ENCODE measurements around the gene CD164. TPM values are rescaled to one million over a fixed set of nuclear protein-coding genes. Genes with fewer than 3 reads are reported as not detected.
A peak's percentile ranks its signal among the peaks of the same experiment; 100 is the strongest.

Gene CD164
- total RNA-seq, 2 experiments from 2014 or later, result 236 to 249 TPM

DNA sequence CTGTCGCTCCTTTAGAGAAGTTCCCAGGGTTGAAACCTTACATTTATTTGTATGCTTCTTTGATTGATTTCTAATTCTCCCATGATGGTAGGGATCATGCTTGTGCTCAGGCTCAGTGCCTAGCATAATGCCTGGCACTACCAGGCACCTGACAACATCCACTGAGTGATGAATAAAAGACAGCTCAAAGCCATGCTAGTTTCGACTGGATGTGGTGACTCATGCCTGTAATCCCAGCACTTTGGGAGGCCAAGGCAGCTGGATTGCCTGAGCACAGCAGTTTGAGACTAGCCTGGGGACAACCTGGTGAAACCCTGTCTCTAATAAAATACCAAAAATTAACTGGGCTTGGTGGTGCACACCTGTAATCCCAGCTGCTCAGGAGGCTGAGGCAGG is 11.6 kb upstream of the CD164 start:
- no peaks in the 10 kb centered on the region for H3K36me3 Mint-ChIP-seq (ENCODE audit: low read depth)
- no peak overlapping the region for H3K27ac Mint-ChIP-seq
- DNase-seq (no peak), ATAC-seq (no peak)
- CTCF ChIA-PET, result interaction anchor here (5.7 kb wide), 1 partner anchor 10 kb away, joined by 39 read pairs; the partner anchor contains the start of gene CD164
- H3K4me1 Mint-ChIP-seq (ENCODE audit: low read depth), result peaks cover 9% of the 10 kb centered on the region
- no peak overlapping the region for H3K4me3 Mint-ChIP-seq
- POLR2A ChIA-PET, result interaction anchor here (3.2 kb wide), 1 partner anchor 11 kb away, joined by 15 read pairs; the partner anchor contains the start of gene CD164
- no peaks in the 10 kb centered on the region for H3K9me3 Mint-ChIP-seq (ENCODE audit: insufficient read depth)
- H3K27me3 Mint-ChIP-seq (ENCODE audit: low read depth), result no peaks in the 10 kb centered on the region

DNA sequence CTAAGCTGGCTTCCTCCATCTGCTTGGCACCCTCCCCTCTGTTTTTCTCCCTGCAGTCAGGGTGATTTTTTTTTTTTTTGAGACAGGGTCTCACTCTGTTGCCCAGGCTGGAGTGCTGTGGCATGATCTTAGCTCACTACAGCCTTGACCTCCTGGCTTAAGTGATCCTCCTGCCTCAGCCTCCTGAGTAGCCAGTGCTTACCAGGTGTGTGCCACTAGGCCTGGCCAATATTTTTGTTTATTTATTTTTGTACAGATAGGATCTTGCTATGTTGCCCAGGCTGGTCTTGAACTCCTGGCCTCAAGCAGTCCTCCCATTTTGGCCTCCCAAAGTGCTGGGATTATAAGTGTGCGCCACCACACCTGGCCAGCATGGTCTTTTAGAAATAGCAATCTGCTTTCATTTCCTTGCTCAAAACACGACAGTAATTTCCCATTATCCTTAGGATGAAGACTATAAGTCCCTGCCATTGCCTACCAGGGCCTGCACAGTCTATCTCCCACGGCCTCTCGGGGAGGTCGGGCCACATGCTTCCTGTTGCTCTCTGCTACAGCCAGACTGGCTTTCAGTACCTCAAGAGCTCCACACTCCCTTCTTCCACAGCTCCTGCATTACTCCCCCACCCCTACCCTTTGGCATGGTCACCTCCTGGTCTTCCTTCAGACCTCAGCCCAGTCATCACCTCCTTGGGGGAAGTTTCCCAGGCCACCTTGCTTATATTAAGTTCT is 11.1 kb upstream of the CD164 start:
- DNase-seq (no peak), ATAC-seq (no peak)
- Mint-ChIP-seq H3K4me3 (no peak overlapping the region), H3K4me1 (ENCODE audit: low read depth) (peaks cover 9% of the 10 kb centered on the region), H3K36me3 (ENCODE audit: low read depth) (no peaks in the 10 kb centered on the region), H3K27me3 (ENCODE audit: low read depth) (no peaks in the 10 kb centered on the region), H3K9me3 (ENCODE audit: insufficient read depth) (no peaks in the 10 kb centered on the region), H3K27ac (no peak overlapping the region)
- ChIA-PET CTCF (interaction anchor here (4.3 to 5.7 kb wide), 2 partner anchors 9 to 205 kb away, joined by 17 to 39 read pairs; partner anchors contain the start of gene CD164), POLR2A (interaction anchor here (3.2 kb wide), 1 partner anchor 10 kb away, joined by 15 read pairs; the partner anchor contains the start of gene CD164)

DNA sequence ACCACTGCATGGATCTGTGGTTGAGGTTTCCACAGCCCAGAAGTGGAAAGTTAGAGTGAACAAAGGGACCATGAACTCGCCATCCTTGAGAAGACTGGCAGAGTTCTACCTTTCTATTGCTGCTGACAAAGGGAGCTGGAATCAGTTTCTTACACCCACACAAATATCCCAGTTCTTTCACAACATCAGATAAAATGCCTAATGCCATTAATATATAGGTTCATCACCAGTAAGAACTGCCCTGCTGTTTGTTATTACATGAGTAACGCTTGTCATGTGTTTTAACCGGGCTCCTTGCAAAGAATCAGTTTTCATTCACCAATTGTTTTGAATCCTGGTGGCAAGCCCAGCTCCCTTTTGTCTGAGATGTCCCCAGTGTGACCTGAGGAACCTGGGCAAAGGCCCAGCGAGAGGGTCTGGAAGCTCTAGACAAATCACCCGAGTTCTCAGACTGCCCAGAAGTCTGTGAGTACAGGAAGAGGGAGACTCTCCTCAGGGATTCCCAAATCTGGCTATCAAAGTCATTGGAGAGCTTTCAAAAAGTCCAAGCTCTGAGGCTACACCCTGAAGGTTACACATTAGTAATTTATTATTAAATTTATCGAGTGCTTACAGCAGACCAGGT is 7.5 kb upstream of the CD164 start:
- ATAC-seq, result no peak
- H3K9me3 Mint-ChIP-seq (ENCODE audit: insufficient read depth), result no peaks in the 10 kb centered on the region
- H3K4me3 Mint-ChIP-seq, result no peak overlapping the region
- ChIA-PET POLR2A (no interaction called here), CTCF (interaction anchor here (0.9 to 4.3 kb wide), 2 partner anchors 16 to 202 kb away, joined by 4 to 17 read pairs; no protein-coding TSS in a partner anchor)
- no peaks in the 10 kb centered on the region for H3K36me3 Mint-ChIP-seq (ENCODE audit: low read depth)
- no peak for DNase-seq
- H3K4me1 Mint-ChIP-seq (ENCODE audit: low read depth), result peaks cover 11% of the 10 kb centered on the region
- no peak overlapping the region for H3K27ac Mint-ChIP-seq
- H3K27me3 Mint-ChIP-seq (ENCODE audit: low read depth), result peaks cover 5% of the 10 kb centered on the region

DNA sequence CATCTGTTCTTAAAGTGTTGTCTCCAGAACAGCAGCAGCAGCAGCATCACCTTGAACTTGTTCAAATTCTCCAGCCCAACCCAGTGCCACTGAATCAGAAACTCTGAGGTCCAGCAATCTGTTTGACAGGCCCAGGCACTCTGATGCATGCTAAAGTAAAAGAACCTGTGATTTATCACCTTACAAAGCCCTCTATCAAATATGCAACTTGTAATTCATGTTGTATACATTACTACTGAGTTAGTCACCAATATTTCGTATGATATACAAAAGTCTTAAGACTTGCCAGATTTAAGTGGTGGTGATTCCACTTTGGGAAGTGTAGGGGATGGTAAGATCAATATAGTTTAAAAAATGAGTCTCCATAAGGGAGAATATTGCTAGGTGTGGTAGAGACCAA is 6.0 kb upstream of the CD164 start:
- ChIA-PET POLR2A (no interaction called here), CTCF (no interaction called here)
- Mint-ChIP-seq H3K27me3 (ENCODE audit: low read depth) (peaks cover 5% of the 10 kb centered on the region), H3K9me3 (ENCODE audit: insufficient read depth) (no peaks in the 10 kb centered on the region), H3K36me3 (ENCODE audit: low read depth) (no peaks in the 10 kb centered on the region), H3K4me3 (no peak overlapping the region), H3K4me1 (ENCODE audit: low read depth) (peaks cover 17% of the 10 kb centered on the region), H3K27ac (no peak overlapping the region)
- DNase-seq, result no peak
- no peak for ATAC-seq

GRCh38 chr6:109383438-109383940 is 1.2 kb upstream of the CD164 start:
- CTCF ChIA-PET, result interaction anchor here (0.6 to 5.3 kb wide), 48 partner anchors 8 to 842 kb away, joined by 3 to 111 read pairs (median 5); partner anchors contain the start of genes CDC40, CEP57L1, PPIL6 and SESN1
- ATAC-seq (no peak), DNase-seq (no peak)
- peak overlapping the region; percentile 100 for H3K27ac Mint-ChIP-seq
- peak overlapping the region; percentile 94 for H3K4me3 Mint-ChIP-seq
- H3K36me3 Mint-ChIP-seq (ENCODE audit: low read depth), result peaks cover 27% of the 10 kb centered on the region
- peaks cover 23% of the 10 kb centered on the region for H3K4me1 Mint-ChIP-seq (ENCODE audit: low read depth)
- peaks cover 5% of the 10 kb centered on the region for H3K27me3 Mint-ChIP-seq (ENCODE audit: low read depth)
- POLR2A ChIA-PET, result interaction anchor here (0.8 to 4.5 kb wide), 16 partner anchors 9 to 289 kb away, joined by 3 to 99 read pairs (median 16); partner anchors contain the start of genes CEP57L1, MICAL1, PPIL6 and SESN1
- no peaks in the 10 kb centered on the region for H3K9me3 Mint-ChIP-seq (ENCODE audit: insufficient read depth)

- H3K27ac Mint-ChIP-seq, result peak overlapping the region; percentile 100
- peaks cover 34% of the 10 kb centered on the region for H3K36me3 Mint-ChIP-seq (ENCODE audit: low read depth)
- peaks cover 30% of the 10 kb centered on the region for H3K4me1 Mint-ChIP-seq (ENCODE audit: low read depth)
- POLR2A ChIA-PET, result interaction anchor here (0.6 to 4.5 kb wide), 32 partner anchors 10 to 1491 kb away, joined by 3 to 99 read pairs (median 5); partner anchors contain the start of genes AMD1, CEP57L1, MICAL1 and PPIL6
- H3K27me3 Mint-ChIP-seq (ENCODE audit: low read depth), result peaks cover 5% of the 10 kb centered on the region
- H3K4me3 Mint-ChIP-seq, result peak overlapping the region; percentile 94
- CTCF ChIA-PET, result interaction anchor here (0.6 to 5.3 kb wide), 52 partner anchors 9 to 657 kb away, joined by 3 to 111 read pairs (median 5); partner anchors contain the start of genes CEP57L1, MICAL1, PPIL6 and SESN1
- DNase-seq, result peak; percentile 95
- no peaks in the 10 kb centered on the region for H3K9me3 Mint-ChIP-seq (ENCODE audit: insufficient read depth)
- peak; percentile 72 for ATAC-seq
These were observed 540 bp upstream of the CD164 start for GRCh38 chr6:109382576-109383437.

DNA sequence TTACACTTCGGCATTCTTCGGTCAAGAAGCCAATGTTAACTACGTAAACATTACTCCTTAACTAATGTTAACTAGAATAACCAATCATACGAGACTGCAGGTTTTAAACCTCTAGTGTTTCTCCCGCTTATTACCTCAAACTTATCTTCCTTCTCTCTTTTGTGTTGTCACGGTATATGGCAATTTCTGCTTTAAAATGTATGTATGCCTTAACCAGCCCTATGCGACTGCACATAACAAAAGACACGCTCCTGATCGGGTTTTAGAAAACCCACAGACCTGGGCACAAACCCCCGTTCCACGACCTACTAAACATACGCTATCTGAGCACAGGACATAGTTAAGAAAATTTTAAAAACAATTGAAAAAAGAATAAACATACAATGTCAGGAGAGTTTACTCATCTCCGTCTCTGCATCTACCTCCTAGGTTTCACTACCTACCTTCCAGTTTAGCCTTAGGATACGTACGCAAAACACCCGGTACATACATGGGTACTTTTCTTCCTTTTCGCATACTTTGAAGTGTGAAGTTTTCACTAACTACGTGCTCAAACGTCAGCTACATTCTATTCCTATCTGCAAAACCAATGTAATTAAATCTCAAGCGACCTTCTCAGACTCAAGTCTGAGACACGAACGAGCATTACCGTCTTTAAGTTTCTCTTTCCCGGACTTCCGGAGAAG is 1.1 kb downstream of the CD164 start:
- H3K4me1 Mint-ChIP-seq (ENCODE audit: low read depth), result peaks cover 46% of the 10 kb centered on the region
- peak; percentile 47 for DNase-seq
- ChIA-PET CTCF (interaction anchor here (0.7 to 5.3 kb wide), 4 partner anchors 9 to 287 kb away, joined by 3 to 68 read pairs (median 9); partner anchors contain the start of genes SESN1 and ZBTB24), POLR2A (interaction anchor here (0.6 to 4.5 kb wide), 14 partner anchors 9 to 658 kb away, joined by 3 to 99 read pairs (median 8); partner anchors contain the start of genes CEP57L1, MICAL1, SESN1 and ZBTB24)
- H3K27me3 Mint-ChIP-seq (ENCODE audit: low read depth), result peaks cover 3% of the 10 kb centered on the region
- H3K4me3 Mint-ChIP-seq, result peak overlapping the region; percentile 94
- H3K27ac Mint-ChIP-seq, result peak overlapping the region; percentile 95
- no peaks in the 10 kb centered on the region for H3K9me3 Mint-ChIP-seq (ENCODE audit: insufficient read depth)
- peaks cover 49% of the 10 kb centered on the region for H3K36me3 Mint-ChIP-seq (ENCODE audit: low read depth)
- ATAC-seq, result no peak

DNA sequence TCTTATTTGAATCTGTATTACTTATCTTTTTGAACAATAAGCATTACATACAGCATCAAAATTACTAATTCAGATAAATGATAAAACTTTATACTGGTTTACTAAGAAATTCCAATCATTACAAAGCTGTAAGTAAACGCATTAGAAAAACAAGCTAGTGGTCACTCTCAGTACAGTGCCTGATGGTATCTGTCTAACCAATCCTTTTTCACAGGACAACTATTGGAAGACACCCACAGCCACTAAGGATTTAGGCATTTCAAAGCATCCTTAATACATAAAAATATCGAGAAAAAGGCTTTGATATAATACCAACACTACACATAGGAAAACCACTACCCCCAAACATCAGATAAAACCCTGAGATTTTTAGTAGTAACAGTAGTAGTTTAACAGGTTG is 2.6 kb downstream of the CD164 start:
- POLR2A ChIA-PET, result interaction anchor here (0.7 to 1.2 kb wide), 3 partner anchors 76 to 193 kb away, joined by 3 to 5 read pairs (median 4); partner anchors contain the start of gene MICAL1

DNA sequence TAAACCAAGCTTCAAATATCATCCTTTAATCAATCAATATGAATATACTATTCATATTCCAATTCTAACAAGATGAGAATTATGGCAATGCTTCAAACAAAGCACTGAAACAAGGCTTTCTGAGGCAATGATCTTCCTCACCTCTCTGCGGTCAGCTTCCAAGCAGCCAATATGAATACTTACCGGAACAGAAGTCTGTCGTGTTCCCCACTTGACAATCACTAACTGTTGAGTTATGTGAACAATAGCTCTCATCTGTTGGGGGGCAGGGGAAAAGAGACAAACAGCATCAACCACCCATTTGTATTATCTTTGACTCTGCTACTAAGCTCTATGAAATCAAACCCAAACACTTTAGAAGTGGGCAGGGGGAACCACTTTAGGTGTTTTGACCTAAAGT is 4.5 kb downstream of the CD164 start:
- Mint-ChIP-seq H3K9me3 (ENCODE audit: insufficient read depth) (no peaks in the 10 kb centered on the region), H3K27me3 (ENCODE audit: low read depth) (no peaks in the 10 kb centered on the region), H3K4me3 (peak overlapping the region; percentile 46), H3K4me1 (ENCODE audit: low read depth) (peaks cover 61% of the 10 kb centered on the region), H3K36me3 (ENCODE audit: low read depth) (peaks cover 78% of the 10 kb centered on the region), H3K27ac (no peak overlapping the region)
- CTCF ChIA-PET, result interaction anchor here (0.8 to 2.3 kb wide), 4 partner anchors 10 to 189 kb away, joined by 3 to 11 read pairs (median 4); no protein-coding TSS in a partner anchor
- POLR2A ChIA-PET, result interaction anchor here (0.6 to 1.6 kb wide), 3 partner anchors 68 to 114 kb away, joined by 3 to 4 read pairs (median 4); no protein-coding TSS in a partner anchor
- DNase-seq (no peak), ATAC-seq (no peak)

More for the DNA sequence above, 2.6 kb downstream of the CD164 start:
- Mint-ChIP-seq H3K27ac (peak overlapping the region; percentile 83), H3K4me1 (ENCODE audit: low read depth) (peaks cover 53% of the 10 kb centered on the region), H3K4me3 (peak overlapping the region; percentile 94), H3K9me3 (ENCODE audit: insufficient read depth) (no peaks in the 10 kb centered on the region), H3K27me3 (ENCODE audit: low read depth) (no peaks in the 10 kb centered on the region), H3K36me3 (ENCODE audit: low read depth) (peaks cover 60% of the 10 kb centered on the region)
- DNase-seq (no peak), ATAC-seq (no peak)
- CTCF ChIA-PET, result interaction anchor here (1.5 to 1.8 kb wide), 2 partner anchors 143 to 192 kb away, joined by 4 to 14 read pairs; no protein-coding TSS in a partner anchor

DNA sequence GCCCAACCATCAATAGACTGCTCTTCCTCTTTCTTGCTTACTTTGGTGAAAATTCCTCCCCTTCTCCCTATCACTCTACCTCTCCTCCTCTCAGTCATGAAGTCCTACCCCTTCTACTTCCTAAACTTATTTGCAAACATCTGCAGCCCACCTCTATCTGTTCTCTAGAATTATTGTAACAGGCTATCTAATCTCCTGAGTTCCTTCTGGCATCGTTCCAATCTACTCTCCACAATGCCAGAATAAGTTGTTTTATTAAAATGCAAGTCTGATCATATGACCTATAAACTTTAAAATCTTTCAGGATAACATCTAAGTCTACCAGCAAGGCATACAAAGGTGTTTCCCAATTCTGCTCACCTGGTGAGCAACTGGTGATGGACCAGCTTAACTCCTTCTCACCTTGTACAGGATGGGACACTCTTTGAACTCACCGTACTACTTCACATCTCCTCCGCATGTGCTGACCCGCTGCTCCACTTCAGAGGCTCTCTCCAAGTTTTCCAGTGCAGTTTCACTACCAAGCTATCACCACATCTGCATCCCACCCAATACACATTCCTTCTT is 7.9 kb downstream of the CD164 start:
- ChIA-PET POLR2A (interaction anchor here (0.9 to 5.9 kb wide), 4 partner anchors 9 to 62 kb away, joined by 3 to 99 read pairs (median 3); partner anchors contain the start of gene CD164), CTCF (interaction anchor here (0.9 to 5.6 kb wide), 5 partner anchors 9 to 187 kb away, joined by 3 to 68 read pairs (median 4); partner anchors contain the start of genes CD164 and MICAL1)
- H3K9me3 Mint-ChIP-seq (ENCODE audit: insufficient read depth), result no peaks in the 10 kb centered on the region
- H3K4me1 Mint-ChIP-seq (ENCODE audit: low read depth), result peaks cover 76% of the 10 kb centered on the region
- H3K4me3 Mint-ChIP-seq, result peak overlapping the region; percentile 21
- H3K27ac Mint-ChIP-seq, result peak overlapping the region; percentile 78
- DNase-seq (no peak), ATAC-seq (no peak)
- H3K27me3 Mint-ChIP-seq (ENCODE audit: low read depth), result no peaks in the 10 kb centered on the region
- H3K36me3 Mint-ChIP-seq (ENCODE audit: low read depth), result peaks cover 83% of the 10 kb centered on the region
